GM23338 (cell line): ENCODE data around the gene CYP2A7. TPM values are rescaled to one million over a fixed set of nuclear protein-coding genes. Genes with fewer than 3 reads are reported as not detected.
"Not testable (repeated sequence)": the region's sequence is repeated elsewhere in the genome, so short reads cannot be mapped to it uniquely, and the experiment has no call there.

Source experiments
- ATAC-seq: fragments of 200-7000 bp; cut with Tn5 transposase; 3 replicates; pipeline ENCODE4 v1.9.1; 2020
- DNase-seq: peaks from one replicate; pipeline ENCODE4 v3.0.0-alpha.2; 2015; ENCODE audit warnings: low spot score
- H2AFZ ChIP-seq: fragments of 200-600 bp; sonication (generic); 2 replicates; pipeline ENCODE4 v1.8.0; 2016; ENCODE audit warnings: antibody characterized with exemption, mild to moderate bottlenecking, moderate library complexity
- H3F3A ChIP-seq: fragments of 200-600 bp; sonication (generic); replicated peaks from 2 replicates; pipeline ENCODE4 v1.8.0; 2017; ENCODE audit warnings: antibody characterized with exemption, mixed run types, low read depth
- H3K27ac ChIP-seq: fragments of 200-600 bp; sonication (generic); 2 replicates; pipeline ENCODE4 v1.6.1; 2016; ENCODE audit warnings: low read depth
- H3K27me3 ChIP-seq: fragments of 200-600 bp; sonication (generic); 2 replicates; pipeline ENCODE4 v1.8.0; 2016; ENCODE audit warnings: mild to moderate bottlenecking, mixed run types, moderate library complexity; ENCODE audit not compliant: insufficient read depth
- H3K36me3 ChIP-seq: fragments of 200-600 bp; sonication (generic); 2 replicates; pipeline ENCODE4 v1.8.0; 2016; ENCODE audit warnings: mild to moderate bottlenecking; ENCODE audit not compliant: insufficient read depth
- H3K4me1 ChIP-seq: fragments of 200-600 bp; sonication (generic); 2 replicates; pipeline ENCODE4 v1.8.0; 2016; ENCODE audit warnings: mild to moderate bottlenecking, moderate library complexity; ENCODE audit not compliant: insufficient read depth
- H3K4me2 ChIP-seq: fragments of 200-600 bp; sonication (generic); 2 replicates; pipeline ENCODE4 v1.7.1; 2017; ENCODE audit warnings: mixed run types
- H3K4me3 ChIP-seq: fragments of 200-600 bp; sonication (generic); 2 replicates; pipeline ENCODE4 v1.6.1; 2016; ENCODE audit warnings: mixed run types
- H3K79me2 ChIP-seq: fragments of 200-600 bp; sonication (generic); replicated peaks from 2 replicates; pipeline ENCODE4 v1.8.0; 2017; ENCODE audit warnings: mild to moderate bottlenecking; ENCODE audit not compliant: insufficient read depth
- H3K9me2 ChIP-seq: fragments of 200-600 bp; sonication (generic); 2 replicates; pipeline ENCODE4 v1.8.0; 2017; ENCODE audit not compliant: insufficient read depth
- H4K20me1 ChIP-seq: fragments of 200-600 bp; sonication (generic); replicated peaks from 2 replicates; pipeline ENCODE4 v1.8.0; 2017; ENCODE audit warnings: mild to moderate bottlenecking; ENCODE audit not compliant: insufficient read depth
- H3K27ac Mint-ChIP-seq: 2 replicates; pipeline ENCODE4 v1.8.0; 2020; ENCODE audit warnings: inconsistent platforms, mild to moderate bottlenecking, moderate library complexity, mixed read lengths
- H3K27me3 Mint-ChIP-seq: 3 replicates; pipeline ENCODE4 v1.8.0; 2022; ENCODE audit warnings: low read depth, mild to moderate bottlenecking, moderate library complexity, mixed read lengths, inconsistent platforms; ENCODE audit not compliant: insufficient read depth, poor library complexity
- H3K36me3 Mint-ChIP-seq: 3 replicates; pipeline ENCODE4 v1.8.0; 2021; ENCODE audit warnings: low read depth, mild to moderate bottlenecking, inconsistent platforms, moderate library complexity, mixed read lengths
- H3K4me1 Mint-ChIP-seq: 3 replicates; pipeline ENCODE4 v1.8.0; 2020; ENCODE audit warnings: mild to moderate bottlenecking, inconsistent platforms, mixed read lengths
- H3K4me3 Mint-ChIP-seq: 3 replicates; pipeline ENCODE4 v1.8.0; 2021; ENCODE audit warnings: moderate library complexity, mild to moderate bottlenecking, inconsistent platforms, mixed read lengths
- H3K9me3 Mint-ChIP-seq: 3 replicates; pipeline ENCODE4 v1.8.0; 2020; ENCODE audit warnings: moderate library complexity, mild to moderate bottlenecking, inconsistent platforms, mixed read lengths
- polyA plus RNA-seq: library from polyadenylated mRNA; unstranded; fragments of >200 nt; fragmentation: Nextera tagmentation; extraction: Ambion mirVana; gene quantifications from 2 replicates; pipeline ENCODE4 v1.2.1, GENCODE V29; 2016
- total RNA-seq: library from RNA; depleted of rRNA; stranded (reverse); fragments of >200 nt; shearing (Covaris generic); gene quantifications from 2 replicates; pipeline ENCODE4 v1.2.3, GENCODE V29; 2014; rRNA removed

The CYP2A7 gene
- total and polyA plus RNA-seq, 2 experiments from 2014 or later = not detected

- not testable (repeated sequence) for ATAC-seq, DNase-seq, H3F3A ChIP-seq, H3K9me3 Mint-ChIP-seq, H3K27ac ChIP-seq, H2AFZ ChIP-seq, H3K4me1 Mint-ChIP-seq, H3K4me3 ChIP-seq, H3K27ac Mint-ChIP-seq, H3K4me1 ChIP-seq, H3K9me2 ChIP-seq, H3K4me3 Mint-ChIP-seq, H3K4me2 ChIP-seq, H3K36me3 ChIP-seq, H4K20me1 ChIP-seq, H3K36me3 Mint-ChIP-seq, H3K27me3 ChIP-seq, H3K79me2 ChIP-seq
- peaks cover 13% of the 10 kb centered on the region for H3K27me3 Mint-ChIP-seq
Measured at GRCh38 chr19:40825460-40826095, 56.5 kb downstream of the CYP2A7 start.

Other genes with a start within 250 kb of the CYP2A7 start
- 21.6 and 28.5 TPM in 2 replicates for gene NUMBL, start 191.6 kb downstream of the CYP2A7 start, total RNA-seq
- gene NUMBL, start 191.6 kb downstream of the CYP2A7 start, polyA plus RNA-seq = 8.5 and 9.6 TPM in 2 replicates
- gene COQ8B, start 165.3 kb downstream of the CYP2A7 start, total RNA-seq = 42.6 and 59.6 TPM in 2 replicates
- 13.4 and 13.9 TPM in 2 replicates for gene COQ8B, start 165.3 kb downstream of the CYP2A7 start, polyA plus RNA-seq
- 9.8 and 12.6 TPM in 2 replicates for gene ITPKC, start 165.1 kb downstream of the CYP2A7 start, total RNA-seq
- 5.3 and 5.4 TPM in 2 replicates for gene ITPKC, start 165.1 kb downstream of the CYP2A7 start, polyA plus RNA-seq
- 10.3 and 14.9 TPM in 2 replicates for gene ACTMAP, start 131.8 kb downstream of the CYP2A7 start, total RNA-seq
- 16.7 and 17.9 TPM in 2 replicates for gene ACTMAP, start 131.8 kb downstream of the CYP2A7 start, polyA plus RNA-seq
- gene SNRPA, start 131.0 kb downstream of the CYP2A7 start, total RNA-seq = 239 and 295 TPM in 2 replicates
- gene SNRPA, start 131.0 kb downstream of the CYP2A7 start, polyA plus RNA-seq = 321 and 326 TPM in 2 replicates
- gene MIA, start 106.7 kb downstream of the CYP2A7 start, total RNA-seq = not detected in 2 replicates
- gene MIA, start 106.7 kb downstream of the CYP2A7 start, polyA plus RNA-seq = not detected in 2 replicates
- gene RAB4B, start 104.0 kb downstream of the CYP2A7 start, total RNA-seq = 27.4 and 32.6 TPM in 2 replicates
- 23.0 and 29.0 TPM in 2 replicates for gene RAB4B, start 104.0 kb downstream of the CYP2A7 start, polyA plus RNA-seq
- 98.3 and 118 TPM in 2 replicates for gene EGLN2, start 83.0 kb downstream of the CYP2A7 start, total RNA-seq
- gene EGLN2, start 83.0 kb downstream of the CYP2A7 start, polyA plus RNA-seq = 55.8 and 59.9 TPM in 2 replicates
- gene CYP2A6, start 31.8 kb downstream of the CYP2A7 start, total RNA-seq = not detected in 2 replicates
- gene CYP2A6, start 31.8 kb downstream of the CYP2A7 start, polyA plus RNA-seq = 0.39 TPM in 1 of 2 replicates, not detected in the other
- 1.2 and 8.4 TPM in 2 replicates for gene CYP2B6, start 109.1 kb upstream of the CYP2A7 start, total RNA-seq
- 2.9 and 3.9 TPM in 2 replicates for gene CYP2B6, start 109.1 kb upstream of the CYP2A7 start, polyA plus RNA-seq
- gene CYP2A13, start 206.2 kb upstream of the CYP2A7 start, total RNA-seq = 0.35 and 0.50 TPM in 2 replicates
- 0.27 and 0.40 TPM in 2 replicates for gene CYP2A13, start 206.2 kb upstream of the CYP2A7 start, polyA plus RNA-seq
- gene CYP2F1, start 232.2 kb upstream of the CYP2A7 start, total RNA-seq = not detected in 2 replicates
- 0.99 and 1.1 TPM in 2 replicates for gene CYP2F1, start 232.2 kb upstream of the CYP2A7 start, polyA plus RNA-seq